ENCODE data around the gene DYNLRB1. TPM values are rescaled to one million over a fixed set of nuclear protein-coding genes. Genes with fewer than 3 reads are reported as not detected.

Gene DYNLRB1
- total and polyA plus RNA-seq, 4 donors = 15.8 to 66.9 (median 44.8) TPM

DNA sequence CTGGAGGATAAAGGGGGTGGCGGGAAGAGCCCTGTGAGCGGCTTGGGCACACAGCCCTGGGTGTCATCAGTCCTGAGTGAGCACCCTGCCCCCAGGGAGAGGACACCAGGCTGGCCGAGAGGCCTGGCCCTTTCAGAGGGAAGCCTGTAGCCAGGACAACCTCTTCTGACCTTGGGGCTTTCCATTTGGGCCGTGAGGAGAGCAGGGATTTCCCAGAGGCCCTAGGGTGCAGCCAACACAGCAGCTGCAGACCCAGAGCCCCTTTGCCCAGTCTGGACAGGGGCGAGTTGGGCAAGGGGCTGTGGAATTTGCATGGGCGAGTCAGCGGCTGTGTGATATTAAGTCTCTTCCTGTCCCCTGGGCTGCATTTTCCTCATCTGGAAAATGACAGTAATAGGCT, 48.6 kb downstream of the DYNLRB1 start:
- WGBS = 52% methylated on average over 7 of the region's 7 CpGs
- DNase-seq (ENCODE audit: low spot score) = no peak
- Histone ChIP-seq H3K27ac (ENCODE audit: low read depth in 1 of 2, low read length in 2 of 2) (no peak overlapping the region), H3K27me3 (ENCODE audit: control insufficient read depth in 4 of 4, insufficient read depth in 4 of 4, low read length in 3 of 4) (no peaks in the 10 kb centered on the region), H3K4me3 (ENCODE audit: low read depth in 1 of 3, low read length in 3 of 3) (no peak overlapping the region), H3K36me3 (ENCODE audit: control insufficient read depth in 4 of 4, insufficient read depth in 3 of 4, low read depth in 1 of 4, low read length in 3 of 4) (peaks cover 0 to 2% (median 0%) of the 10 kb centered on the region in 4 donors), H3K9ac (ENCODE audit: low read depth in 1 of 2, low read length in 2 of 2) (no peak overlapping the region), H3K4me1 (ENCODE audit: control insufficient read depth in 4 of 4, insufficient read depth in 4 of 4, low read length in 3 of 4) (peaks cover 2 to 8% (median 6%) of the 10 kb centered on the region in 4 donors), H3K9me3 (ENCODE audit: control insufficient read depth in 4 of 4, low read length in 3 of 4) (no peaks in the 10 kb centered on the region)
- TF ChIP-seq TAF1 (conservative IDR thresholded peaks at IDR 0.05) (no peak), RAD21 (IDR thresholded peaks at IDR 0.05) (no peak), EGR1 (IDR thresholded peaks at IDR 0.05; ENCODE audit: low read depth in 2 of 2) (no peak), RXRA (IDR thresholded peaks at IDR 0.05) (peak in 1 of 2 donors; percentile 13), HNF4A (conservative IDR thresholded peaks at IDR 0.05) (no peak), MAX (IDR thresholded peaks at IDR 0.05) (no peak)

DNA sequence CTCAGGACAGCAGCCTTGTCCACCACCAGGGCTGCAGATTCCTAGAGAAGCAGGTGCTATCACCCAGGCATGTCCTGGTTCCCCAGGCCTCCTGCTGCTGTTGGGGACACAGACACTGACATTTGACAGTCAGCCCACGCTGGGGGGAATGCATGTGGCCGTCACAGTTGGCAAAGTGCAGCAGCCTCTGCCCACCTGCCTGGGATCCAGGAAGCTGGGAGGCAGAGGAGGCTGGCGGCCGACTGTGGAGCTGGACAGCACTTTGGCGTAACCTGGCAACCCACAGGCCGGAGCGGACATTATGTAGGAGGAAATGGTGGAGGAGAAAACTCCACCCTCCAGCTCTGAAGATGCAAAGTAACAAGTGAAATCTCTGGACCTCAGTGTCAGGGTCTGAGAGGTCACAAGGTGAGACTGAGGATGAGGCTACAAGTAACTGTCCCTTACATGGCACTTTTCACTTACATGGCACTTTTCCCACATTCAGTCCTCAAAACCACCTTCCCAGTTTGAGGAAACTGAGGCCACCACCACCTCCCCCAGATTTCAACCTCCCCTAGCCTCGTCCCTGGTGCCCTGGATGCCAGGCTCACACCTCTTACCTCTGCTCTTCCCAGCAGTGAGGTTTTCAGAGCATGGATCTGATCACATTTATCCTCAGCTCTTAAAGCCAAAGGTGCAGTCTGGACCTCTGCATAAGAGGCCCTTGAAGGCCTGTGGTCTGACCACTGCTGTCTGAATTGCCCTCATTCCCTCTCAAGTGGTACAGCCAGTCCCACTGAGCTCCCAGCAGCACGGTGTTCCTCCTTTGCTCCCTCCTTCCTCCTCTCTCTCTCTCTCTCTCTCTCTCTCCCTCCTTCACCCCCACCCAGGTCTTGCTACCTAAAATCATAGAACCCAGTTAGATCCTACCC, 51.0 kb downstream of the DYNLRB1 start:
- Histone ChIP-seq H3K4me3 (ENCODE audit: low read depth in 1 of 3, low read length in 3 of 3) (no peak overlapping the region), H3K36me3 (ENCODE audit: control insufficient read depth in 4 of 4, insufficient read depth in 3 of 4, low read depth in 1 of 4, low read length in 3 of 4) (peaks cover 0 to 2% (median 0%) of the 10 kb centered on the region in 4 donors), H3K4me1 (ENCODE audit: control insufficient read depth in 4 of 4, insufficient read depth in 4 of 4, low read length in 3 of 4) (peaks cover 0 to 5% (median 2%) of the 10 kb centered on the region in 4 donors), H3K27me3 (ENCODE audit: control insufficient read depth in 4 of 4, insufficient read depth in 4 of 4, low read length in 3 of 4) (no peaks in the 10 kb centered on the region), H3K9ac (ENCODE audit: low read depth in 1 of 2, low read length in 2 of 2) (no peak overlapping the region), H3K27ac (ENCODE audit: low read depth in 1 of 2, low read length in 2 of 2) (no peak overlapping the region), H3K9me3 (ENCODE audit: control insufficient read depth in 4 of 4, low read length in 3 of 4) (no peaks in the 10 kb centered on the region)
- DNase-seq (ENCODE audit: low spot score) = no peak
- WGBS = 95% methylated on average over 9 of the region's 9 CpGs
- TF ChIP-seq TAF1 (conservative IDR thresholded peaks at IDR 0.05) = no peak
- TF ChIP-seq RAD21 (IDR thresholded peaks at IDR 0.05) = no peak
- no peak for TF ChIP-seq JUND (IDR thresholded peaks at IDR 0.05)
- no peak for TF ChIP-seq NR2F2 (IDR thresholded peaks at IDR 0.05)
- no peak for TF ChIP-seq YY1 (IDR thresholded peaks at IDR 0.05)
- no peak for TF ChIP-seq EGR1 (IDR thresholded peaks at IDR 0.05; ENCODE audit: low read depth in 2 of 2)
- TF ChIP-seq ZBTB33 (IDR thresholded peaks at IDR 0.05) = no peak
- TF ChIP-seq, protein P1, sequence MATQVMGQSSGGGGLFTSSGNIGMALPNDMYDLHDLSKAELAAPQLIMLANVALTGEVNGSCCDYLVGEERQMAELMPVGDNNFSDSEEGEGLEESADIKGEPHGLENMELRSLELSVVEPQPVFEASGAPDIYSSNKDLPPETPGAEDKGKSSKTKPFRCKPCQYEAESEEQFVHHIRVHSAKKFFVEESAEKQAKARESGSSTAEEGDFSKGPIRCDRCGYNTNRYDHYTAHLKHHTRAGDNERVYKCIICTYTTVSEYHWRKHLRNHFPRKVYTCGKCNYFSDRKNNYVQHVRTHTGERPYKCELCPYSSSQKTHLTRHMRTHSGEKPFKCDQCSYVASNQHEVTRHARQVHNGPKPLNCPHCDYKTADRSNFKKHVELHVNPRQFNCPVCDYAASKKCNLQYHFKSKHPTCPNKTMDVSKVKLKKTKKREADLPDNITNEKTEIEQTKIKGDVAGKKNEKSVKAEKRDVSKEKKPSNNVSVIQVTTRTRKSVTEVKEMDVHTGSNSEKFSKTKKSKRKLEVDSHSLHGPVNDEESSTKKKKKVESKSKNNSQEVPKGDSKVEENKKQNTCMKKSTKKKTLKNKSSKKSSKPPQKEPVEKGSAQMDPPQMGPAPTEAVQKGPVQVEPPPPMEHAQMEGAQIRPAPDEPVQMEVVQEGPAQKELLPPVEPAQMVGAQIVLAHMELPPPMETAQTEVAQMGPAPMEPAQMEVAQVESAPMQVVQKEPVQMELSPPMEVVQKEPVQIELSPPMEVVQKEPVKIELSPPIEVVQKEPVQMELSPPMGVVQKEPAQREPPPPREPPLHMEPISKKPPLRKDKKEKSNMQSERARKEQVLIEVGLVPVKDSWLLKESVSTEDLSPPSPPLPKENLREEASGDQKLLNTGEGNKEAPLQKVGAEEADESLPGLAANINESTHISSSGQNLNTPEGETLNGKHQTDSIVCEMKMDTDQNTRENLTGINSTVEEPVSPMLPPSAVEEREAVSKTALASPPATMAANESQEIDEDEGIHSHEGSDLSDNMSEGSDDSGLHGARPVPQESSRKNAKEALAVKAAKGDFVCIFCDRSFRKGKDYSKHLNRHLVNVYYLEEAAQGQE (IDR thresholded peaks at IDR 0.05) = no peak
- no peak for TF ChIP-seq GABPA (IDR thresholded peaks at IDR 0.05 in 1 of 2, conservative IDR thresholded peaks at IDR 0.05 in 1 of 2)
- no peak for TF ChIP-seq ATF3 (IDR thresholded peaks at IDR 0.05)
- no peak for TF ChIP-seq CTCF (IDR thresholded peaks at IDR 0.05; ENCODE audit: low read depth, low read length, missing input control)
- no peak for TF ChIP-seq RXRA (IDR thresholded peaks at IDR 0.05)
- TF ChIP-seq HNF4A (conservative IDR thresholded peaks at IDR 0.05) = no peak
- no peak for TF ChIP-seq HNF4G (IDR thresholded peaks at IDR 0.05)
